HPDE6-E6E7 (cell line): ENCODE results near the gene NDOR1.

Source experiments
- DNase-seq: peaks from one replicate; pipeline ENCODE4 v3.0.0; 2011; ENCODE audit warnings: missing footprints; ENCODE audit errors: extremely low spot score

The NDOR1 gene

DNA sequence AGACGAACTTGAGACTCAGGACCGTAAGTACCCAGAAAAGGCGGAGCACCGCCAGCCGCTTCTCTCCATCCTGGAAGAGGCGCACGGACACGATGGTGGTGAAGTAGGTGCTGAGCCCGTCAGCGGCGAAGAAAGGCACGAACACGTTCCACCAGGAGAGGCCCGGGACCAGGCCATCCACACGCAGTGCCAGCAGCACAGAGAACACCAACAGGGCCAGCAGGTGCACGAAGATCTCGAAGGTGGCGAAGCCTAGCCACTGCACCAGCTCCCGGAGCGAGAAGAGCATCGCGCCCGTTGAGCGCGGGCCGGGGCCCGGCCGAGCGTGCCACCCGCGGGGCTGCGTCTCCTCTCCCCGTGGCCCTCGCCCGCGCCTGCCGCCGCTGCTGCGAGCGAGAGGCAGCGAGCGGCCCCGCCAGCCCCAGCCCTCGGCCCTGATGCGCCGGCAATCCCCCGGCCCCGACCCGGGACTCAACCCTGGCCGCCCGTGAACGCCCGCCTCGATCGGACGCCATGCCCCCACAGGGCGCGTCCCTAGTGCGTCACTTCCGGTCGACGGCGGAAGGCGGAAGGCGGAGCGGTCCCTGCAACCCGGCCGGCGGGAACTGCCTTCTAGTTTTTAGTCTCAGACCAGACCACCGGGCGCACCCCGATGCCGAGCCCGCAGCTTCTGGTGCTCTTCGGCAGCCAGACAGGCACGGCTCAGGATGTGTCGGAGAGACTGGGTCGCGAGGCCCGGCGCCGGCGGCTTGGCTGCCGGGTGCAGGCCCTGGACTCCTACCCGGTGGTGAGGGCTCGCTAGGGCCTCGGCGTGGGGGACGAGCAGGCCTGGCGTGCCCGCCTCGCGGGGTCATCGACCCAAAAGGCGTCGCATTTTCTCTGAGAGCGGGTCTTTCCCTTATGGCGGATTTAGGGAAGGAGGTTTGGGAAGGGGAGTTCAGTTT lies at the start of gene NDOR1, which contains the start of gene TMEM203:
NDOR1 (plus strand) TSS at position 575 of the 944 bp plus-strand sequence; CDS start at position 653, 78 bp downstream.
TMEM203 (minus strand) TSS at position 523 of the 944 bp plus-strand sequence; CDS start at position 289, 234 bp downstream.
- peak; percentile 90 for DNase-seq

GRCh38 chr9:137156567-137157375 lies 48.7 kb upstream of the NDOR1 start:
- DNase-seq: no peak

- no peak for DNase-seq
Measured at GRCh38 chr9:137157618-137158415, 47.7 kb upstream of the NDOR1 start.

- DNase-seq: no peak
Measured at GRCh38 chr9:137158625-137159024, 46.9 kb upstream of the NDOR1 start.

GRCh38 chr9:137159105-137160053 lies 46.1 kb upstream of the NDOR1 start:
- no peak for DNase-seq

DNA sequence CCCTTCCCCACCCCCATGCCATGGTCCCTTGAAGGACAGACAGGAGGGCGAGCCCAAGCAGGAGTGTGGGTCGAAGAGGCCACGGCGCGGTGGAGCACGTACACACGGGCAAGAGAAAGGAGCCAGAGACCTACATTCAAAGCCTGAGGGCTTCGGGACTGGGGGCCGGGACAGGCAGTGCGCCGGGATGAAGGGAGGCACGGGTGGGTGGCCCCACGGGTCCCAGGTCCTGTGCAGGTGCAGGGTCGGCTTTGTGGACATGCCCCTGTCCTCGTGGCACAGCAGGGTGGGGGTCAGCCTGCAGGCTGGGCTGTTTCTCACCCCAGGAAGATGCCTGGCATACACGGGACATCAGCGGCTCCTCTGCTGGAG lies 45.5 kb upstream of the NDOR1 start:
- DNase-seq: no peak

DNA sequence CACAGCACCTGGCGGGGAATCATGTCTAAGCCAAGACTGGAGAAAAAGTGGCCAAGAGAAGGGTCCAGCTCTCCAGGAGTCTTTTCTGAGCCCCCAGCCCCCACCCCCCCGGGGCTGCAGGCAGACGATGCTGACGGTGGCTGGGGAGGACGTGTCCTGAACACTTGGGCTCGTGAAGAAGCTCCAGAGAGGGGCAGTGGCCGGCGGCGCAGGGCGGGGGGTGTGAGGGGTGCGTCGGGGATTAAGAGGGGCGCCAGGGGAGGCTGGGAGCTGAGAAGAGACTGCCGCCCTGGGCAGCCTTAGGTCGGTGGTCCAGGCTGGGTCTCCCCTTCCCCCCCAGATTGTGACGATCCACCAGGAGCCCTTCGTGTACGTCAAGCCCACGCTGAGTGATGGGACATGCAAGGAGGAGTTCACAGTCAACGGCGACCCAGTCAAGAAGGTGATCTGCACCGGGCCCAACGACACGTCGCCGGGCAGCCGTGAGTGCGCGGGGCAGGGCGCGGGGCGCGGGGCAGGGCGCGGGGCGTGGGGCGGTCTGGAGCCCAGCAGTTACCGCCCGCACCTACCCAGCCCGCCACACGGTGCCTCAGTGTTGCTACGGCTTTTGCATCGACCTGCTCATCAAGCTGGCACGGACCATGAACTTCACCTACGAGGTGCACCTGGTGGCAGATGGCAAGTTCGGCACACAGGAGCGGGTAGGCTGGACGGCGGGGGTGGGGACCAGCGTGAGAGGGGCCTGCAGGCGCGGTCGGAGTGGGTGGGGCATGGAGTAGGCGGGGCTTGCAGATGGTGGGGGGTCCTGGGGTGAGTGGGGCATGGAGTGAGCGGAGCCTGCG lies 44.6 kb upstream of the NDOR1 start:
- no peak for DNase-seq

DNA sequence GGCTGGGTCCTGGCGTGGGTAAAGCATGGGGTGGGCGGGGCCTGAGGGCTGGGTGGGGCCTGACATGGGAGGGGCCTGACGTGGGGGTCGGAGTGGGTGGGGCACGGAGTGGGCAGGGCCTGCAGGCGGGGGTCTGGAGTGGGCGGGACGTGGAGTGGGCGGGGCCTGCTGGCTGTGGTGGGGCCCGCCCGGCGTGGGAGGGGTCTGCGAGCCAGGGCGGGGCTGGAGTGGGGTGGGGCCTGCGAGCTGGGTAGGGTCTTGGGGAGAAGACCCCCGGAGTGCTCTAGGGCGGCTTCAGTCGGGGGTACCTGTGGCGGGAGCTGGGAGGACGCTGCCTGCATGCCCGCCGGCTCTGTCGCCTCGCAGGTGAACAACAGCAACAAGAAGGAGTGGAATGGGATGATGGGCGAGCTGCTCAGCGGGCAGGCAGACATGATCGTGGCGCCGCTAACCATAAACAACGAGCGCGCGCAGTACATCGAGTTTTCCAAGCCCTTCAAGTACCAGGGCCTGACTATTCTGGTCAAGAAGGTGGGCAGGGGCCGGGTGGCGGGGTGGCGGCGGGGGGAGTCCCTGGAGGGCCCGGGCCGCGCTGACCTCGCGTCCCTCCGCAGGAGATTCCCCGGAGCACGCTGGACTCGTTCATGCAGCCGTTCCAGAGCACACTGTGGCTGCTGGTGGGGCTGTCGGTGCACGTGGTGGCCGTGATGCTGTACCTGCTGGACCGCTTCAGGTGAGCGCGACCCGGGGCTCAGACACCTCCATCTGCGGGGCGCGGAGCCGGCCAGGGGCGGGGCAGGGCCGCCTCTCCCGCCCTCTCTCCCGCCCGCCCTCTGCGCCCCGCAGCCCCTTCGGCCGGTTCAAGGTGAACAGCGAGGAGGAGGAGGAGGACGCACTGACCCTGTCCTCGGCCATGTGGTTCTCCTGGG lies 43.7 kb upstream of the NDOR1 start:
- DNase-seq: no peak

DNA sequence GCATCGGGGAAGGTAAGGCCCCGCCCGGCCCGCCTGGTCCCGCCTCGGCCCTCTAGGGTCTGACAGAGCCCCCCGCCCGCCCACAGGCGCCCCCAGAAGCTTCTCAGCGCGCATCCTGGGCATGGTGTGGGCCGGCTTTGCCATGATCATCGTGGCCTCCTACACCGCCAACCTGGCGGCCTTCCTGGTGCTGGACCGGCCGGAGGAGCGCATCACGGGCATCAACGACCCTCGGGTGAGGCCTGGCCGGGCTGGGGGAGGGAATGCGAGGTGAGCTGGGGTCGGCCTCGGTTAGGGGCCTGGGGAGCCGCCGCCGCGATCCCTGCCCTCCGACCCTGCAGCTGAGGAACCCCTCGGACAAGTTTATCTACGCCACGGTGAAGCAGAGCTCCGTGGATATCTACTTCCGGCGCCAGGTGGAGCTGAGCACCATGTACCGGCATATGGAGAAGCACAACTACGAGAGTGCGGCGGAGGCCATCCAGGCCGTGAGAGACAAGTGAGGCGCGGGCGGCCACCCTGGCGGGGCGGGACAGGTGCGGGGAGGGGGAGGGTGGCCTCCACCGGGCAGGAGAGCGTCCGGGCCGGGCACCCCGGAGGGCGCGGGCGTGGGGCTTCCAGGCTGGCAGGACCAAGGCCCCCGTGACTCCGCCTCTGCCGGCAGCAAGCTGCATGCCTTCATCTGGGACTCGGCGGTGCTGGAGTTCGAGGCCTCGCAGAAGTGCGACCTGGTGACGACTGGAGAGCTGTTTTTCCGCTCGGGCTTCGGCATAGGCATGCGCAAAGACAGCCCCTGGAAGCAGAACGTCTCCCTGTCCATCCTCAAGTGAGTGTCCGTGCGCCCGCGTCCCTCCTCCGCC lies 42.8 kb upstream of the NDOR1 start:
- DNase-seq: no peak

GRCh38 chr9:137163365-137163715 lies 42.2 kb upstream of the NDOR1 start:
- DNase-seq: no peak

DNA sequence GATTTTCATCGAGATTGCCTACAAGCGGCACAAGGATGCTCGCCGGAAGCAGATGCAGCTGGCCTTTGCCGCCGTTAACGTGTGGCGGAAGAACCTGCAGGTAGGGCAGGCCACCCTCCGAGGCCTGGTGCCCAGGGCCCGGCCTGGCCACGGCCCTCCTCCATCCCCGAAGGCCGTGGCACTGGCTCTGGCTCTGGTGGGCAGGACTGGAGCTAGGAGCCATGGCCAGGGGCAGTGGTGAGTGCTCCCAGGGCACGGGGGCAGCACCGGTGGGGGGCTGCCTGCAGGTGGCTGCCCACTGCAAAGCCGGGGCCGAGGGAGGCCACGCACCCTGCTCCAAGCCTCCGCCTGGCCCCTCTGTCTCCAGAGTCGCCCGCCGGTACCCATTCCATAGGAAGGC lies 41.7 kb upstream of the NDOR1 start:
- no peak for DNase-seq

- DNase-seq: no peak
Measured at GRCh38 chr9:137164370-137165249, 40.9 kb upstream of the NDOR1 start.

DNA sequence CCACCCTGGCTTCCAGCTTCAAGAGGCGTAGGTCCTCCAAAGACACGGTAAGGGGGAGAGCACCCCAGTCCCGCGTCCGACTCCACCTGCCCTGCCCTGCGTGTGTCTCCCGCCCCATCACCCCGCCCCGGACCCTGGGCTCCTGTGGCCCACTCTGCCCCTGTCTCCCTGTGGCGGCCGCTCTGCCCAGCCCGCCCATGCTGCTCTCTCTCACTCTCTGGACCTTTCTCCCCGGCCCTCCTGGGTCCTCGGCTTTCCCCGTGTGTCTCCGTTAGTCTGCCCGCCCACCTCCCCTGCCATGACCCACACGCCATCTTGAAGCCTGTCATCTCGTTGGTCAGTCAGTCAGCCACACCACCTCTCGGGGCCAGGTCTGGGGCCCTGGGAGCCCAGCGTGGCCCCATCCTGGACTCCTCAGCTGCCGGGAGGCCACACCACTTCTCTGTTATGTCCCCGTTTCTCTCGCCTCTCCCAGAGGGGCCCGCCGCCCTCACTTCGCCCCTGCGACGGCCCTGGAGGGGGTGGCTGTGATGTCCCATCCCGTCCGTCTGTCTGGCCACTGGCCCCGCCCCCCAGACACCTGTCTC lies 40.2 kb upstream of the NDOR1 start:
- DNase-seq: no peak

- DNase-seq: no peak
Measured at GRCh38 chr9:137166380-137167229, 38.9 kb upstream of the NDOR1 start.

- DNase-seq: no peak
Measured at GRCh38 chr9:137167277-137167746, 38.2 kb upstream of the NDOR1 start.
